SU-DHL-6 (cell line): ENCODE results near the gene TCP11L2.

Source experiments
- H2AFZ ChIP-seq: fragments of 200-600 bp; sonication (generic); 2 replicates; pipeline ENCODE4 v1.6.1; 2014; ENCODE audit warnings: low read depth, mild to moderate bottlenecking, moderate library complexity, mixed read lengths, antibody characterized with exemption, low read length; ENCODE audit not compliant: severe bottlenecking
- H3F3A ChIP-seq: fragments of 200-600 bp; shearing (Covaris generic); 2 replicates; pipeline ENCODE4 v1.6.0; 2016; ENCODE audit warnings: antibody characterized with exemption, mild to moderate bottlenecking; ENCODE audit not compliant: insufficient read depth
- H3K27ac ChIP-seq: fragments of 200-600 bp; sonication (generic); 2 replicates; pipeline ENCODE4 v1.5.1; 2016; ENCODE audit warnings: low read depth, mild to moderate bottlenecking, low read length, moderate library complexity, mixed read lengths
- H3K27me3 ChIP-seq: fragments of 200-600 bp; sonication (generic), shearing (Covaris generic); 2 replicates; pipeline ENCODE4 v1.6.0; 2014; ENCODE audit warnings: mild to moderate bottlenecking, low read length
- H3K36me3 ChIP-seq: fragments of 200-600 bp; sonication (generic); 2 replicates; pipeline ENCODE4 v1.6.1; 2014; ENCODE audit warnings: mild to moderate bottlenecking, low read length, mixed read lengths
- H3K4me2 ChIP-seq: fragments of 300-600, 200-600 bp; shearing (Covaris generic), sonication (generic); 2 replicates; pipeline ENCODE4 v1.6.0; 2014; ENCODE audit warnings: low read length, low read depth, mild to moderate bottlenecking; ENCODE audit not compliant: poor library complexity, severe bottlenecking
- H3K4me3 ChIP-seq: fragments of 200-600 bp; sonication (generic); 2 replicates; pipeline ENCODE4 v1.5.1; 2014; ENCODE audit warnings: antibody characterized with exemption, low read length, mild to moderate bottlenecking, mixed read lengths; ENCODE audit not compliant: insufficient read depth, poor library complexity, severe bottlenecking
- H3K79me2 ChIP-seq: fragments of 200-600 bp; sonication (generic); 2 replicates; pipeline ENCODE4 v1.6.1; 2014; ENCODE audit warnings: mild to moderate bottlenecking, low read length, moderate library complexity; ENCODE audit not compliant: insufficient read depth
- H3K9ac ChIP-seq: fragments of 200-600 bp; sonication (generic); 2 replicates; pipeline ENCODE4 v1.7.0; 2014; ENCODE audit warnings: mild to moderate bottlenecking, low read length
- H3K9me2 ChIP-seq: fragments of 200-600 bp; sonication (generic); replicated peaks from 2 replicates; pipeline ENCODE4 v1.6.1; 2014; ENCODE audit warnings: low read length; ENCODE audit not compliant: insufficient read depth
- H3K9me3 ChIP-seq: fragments of 200-600 bp; sonication (generic); 2 replicates; pipeline ENCODE4 v1.6.1; 2014; ENCODE audit warnings: low read length, mixed read lengths; ENCODE audit not compliant: insufficient read depth
- H4K20me1 ChIP-seq: fragments of 200-600 bp; sonication (generic); 2 replicates; pipeline ENCODE4 v1.6.1; 2014; ENCODE audit warnings: low read depth, mild to moderate bottlenecking, antibody characterized with exemption, low read length, moderate library complexity, mixed read lengths
- EZH2phosphoT487 ChIP-seq: fragments of 200-600 bp; sonication (generic), shearing (Covaris generic); conservative IDR thresholded peaks from 2 replicates; pipeline ENCODE4 v1.6.1; 2018; ENCODE audit warnings: mild to moderate bottlenecking, antibody characterized with exemption, low read length, moderate library complexity, mixed read lengths
- TF ChIP-seq, protein P1 (sequence below): fragments of 200-600 bp; sonication (generic); IDR thresholded peaks from one replicate; pipeline ENCODE4 v1.5.1; 2017; ENCODE audit warnings: antibody characterized with exemption, mild to moderate bottlenecking, low read length, moderate library complexity; ENCODE audit not compliant: insufficient read depth, poor library complexity, severe bottlenecking

TCP11L2 gene

DNA sequence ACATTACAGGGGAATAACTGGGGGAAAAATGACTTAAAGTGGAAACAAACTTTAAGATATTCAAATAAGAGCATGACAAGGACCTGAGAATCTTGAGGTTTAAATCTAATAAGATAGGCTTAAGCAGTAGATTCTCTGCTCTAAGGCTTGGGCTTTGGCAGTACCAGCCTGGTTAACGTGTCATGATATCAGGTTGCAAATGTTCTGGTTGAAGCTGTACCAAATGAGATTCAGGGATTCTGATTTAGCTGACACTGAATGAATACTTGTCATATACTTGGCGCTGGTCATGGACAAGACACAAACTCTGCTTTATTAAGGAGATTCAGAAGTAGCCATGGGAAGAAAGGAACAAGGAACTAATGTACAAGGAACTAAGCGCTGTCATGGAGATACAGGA, 6.1 kb downstream of the TCP11L2 start:
- no peaks in the 10 kb centered on the region for H3K79me2 ChIP-seq
- H2AFZ ChIP-seq: no peak overlapping the region
- H3K4me3 ChIP-seq: no peak overlapping the region
- no peaks in the 10 kb centered on the region for H4K20me1 ChIP-seq
- no peaks in the 10 kb centered on the region for H3K27me3 ChIP-seq
- no peak overlapping the region for H3K27ac ChIP-seq
- TF ChIP-seq, protein P1, sequence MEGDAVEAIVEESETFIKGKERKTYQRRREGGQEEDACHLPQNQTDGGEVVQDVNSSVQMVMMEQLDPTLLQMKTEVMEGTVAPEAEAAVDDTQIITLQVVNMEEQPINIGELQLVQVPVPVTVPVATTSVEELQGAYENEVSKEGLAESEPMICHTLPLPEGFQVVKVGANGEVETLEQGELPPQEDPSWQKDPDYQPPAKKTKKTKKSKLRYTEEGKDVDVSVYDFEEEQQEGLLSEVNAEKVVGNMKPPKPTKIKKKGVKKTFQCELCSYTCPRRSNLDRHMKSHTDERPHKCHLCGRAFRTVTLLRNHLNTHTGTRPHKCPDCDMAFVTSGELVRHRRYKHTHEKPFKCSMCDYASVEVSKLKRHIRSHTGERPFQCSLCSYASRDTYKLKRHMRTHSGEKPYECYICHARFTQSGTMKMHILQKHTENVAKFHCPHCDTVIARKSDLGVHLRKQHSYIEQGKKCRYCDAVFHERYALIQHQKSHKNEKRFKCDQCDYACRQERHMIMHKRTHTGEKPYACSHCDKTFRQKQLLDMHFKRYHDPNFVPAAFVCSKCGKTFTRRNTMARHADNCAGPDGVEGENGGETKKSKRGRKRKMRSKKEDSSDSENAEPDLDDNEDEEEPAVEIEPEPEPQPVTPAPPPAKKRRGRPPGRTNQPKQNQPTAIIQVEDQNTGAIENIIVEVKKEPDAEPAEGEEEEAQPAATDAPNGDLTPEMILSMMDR: no peak
- no peak for TF ChIP-seq EZH2phosphoT487
- no peaks in the 10 kb centered on the region for H3K9me2 ChIP-seq
- H3K36me3 ChIP-seq: no peaks in the 10 kb centered on the region
- no peak overlapping the region for H3K9ac ChIP-seq
- H3F3A ChIP-seq: no peaks in the 10 kb centered on the region
- no peaks in the 10 kb centered on the region for H3K9me3 ChIP-seq
- H3K4me2 ChIP-seq: no peak overlapping the region

DNA sequence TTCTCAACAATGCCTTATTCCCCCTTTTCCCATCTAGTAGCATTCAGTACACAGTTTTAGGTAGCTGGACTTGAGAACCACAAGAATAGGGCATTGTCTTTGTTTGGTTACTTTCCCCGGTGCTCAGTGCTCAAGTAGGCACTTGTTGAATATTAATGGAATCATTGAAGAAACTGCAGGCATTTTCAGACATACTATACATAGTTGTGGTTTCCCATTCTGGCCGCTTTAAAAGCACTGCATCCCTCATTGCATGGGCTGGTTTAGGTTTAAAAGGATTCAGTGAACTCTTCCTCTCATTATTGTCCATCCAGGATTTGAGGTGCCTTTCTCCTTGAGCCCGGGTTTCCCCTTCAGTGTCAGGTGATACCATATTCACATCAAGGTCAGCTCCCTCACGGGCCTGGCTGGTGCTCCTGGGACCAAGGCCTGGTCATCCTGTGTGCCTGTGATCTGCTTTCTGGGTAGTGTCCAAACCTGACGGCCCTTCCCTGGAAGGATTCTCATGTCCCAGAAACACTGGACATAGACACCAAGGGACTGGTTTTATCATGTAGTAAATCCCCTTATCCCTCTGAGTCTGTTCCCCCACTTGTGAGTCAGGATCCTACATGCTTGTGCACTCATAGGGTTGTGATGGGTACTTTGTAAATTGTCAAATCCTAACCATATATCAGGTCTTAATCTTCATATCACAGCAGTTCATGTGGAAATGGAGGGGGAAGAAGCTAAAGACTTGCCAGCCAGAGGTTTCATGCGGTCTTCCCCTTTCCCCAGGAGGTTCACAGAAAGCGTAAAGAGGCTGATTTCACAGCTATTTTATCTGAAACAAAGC, 7.4 kb downstream of the TCP11L2 start:
- H3K9me2 ChIP-seq: no peaks in the 10 kb centered on the region
- no peak for TF ChIP-seq EZH2phosphoT487
- TF ChIP-seq, protein P1: no peak
- no peaks in the 10 kb centered on the region for H4K20me1 ChIP-seq
- H3K4me3 ChIP-seq: no peak overlapping the region
- no peaks in the 10 kb centered on the region for H3K79me2 ChIP-seq
- no peaks in the 10 kb centered on the region for H3K9me3 ChIP-seq
- no peak overlapping the region for H3K4me2 ChIP-seq
- no peak overlapping the region for H2AFZ ChIP-seq
- no peaks in the 10 kb centered on the region for H3K36me3 ChIP-seq
- H3F3A ChIP-seq: no peaks in the 10 kb centered on the region
- H3K27ac ChIP-seq: no peak overlapping the region
- no peaks in the 10 kb centered on the region for H3K27me3 ChIP-seq
- no peak overlapping the region for H3K9ac ChIP-seq

DNA sequence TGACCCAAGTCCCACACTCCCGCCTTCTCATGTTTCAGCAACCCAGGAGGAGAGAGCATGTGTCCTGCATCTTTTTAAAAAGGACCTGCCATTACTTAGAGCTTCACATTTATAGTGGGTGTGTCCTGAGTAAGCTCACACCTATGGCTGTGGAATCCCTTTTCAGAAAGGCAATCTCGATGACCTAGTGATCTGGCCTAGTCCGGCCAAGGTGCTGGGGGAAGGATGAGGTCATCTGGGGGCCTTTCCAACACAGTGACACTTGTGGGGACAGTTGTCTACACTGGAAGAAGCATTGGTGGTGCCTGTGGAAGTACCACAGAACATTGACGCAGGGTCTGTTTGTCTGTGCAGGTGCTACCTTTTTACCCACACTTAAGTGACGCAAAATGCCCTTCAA, 8.2 kb downstream of the TCP11L2 start:
- Histone ChIP-seq H4K20me1 (no peaks in the 10 kb centered on the region), H3K36me3 (no peaks in the 10 kb centered on the region), H3K4me2 (no peak overlapping the region), H3K79me2 (no peaks in the 10 kb centered on the region), H3F3A (no peaks in the 10 kb centered on the region), H3K9ac (no peak overlapping the region), H3K27ac (no peak overlapping the region), H3K9me2 (no peaks in the 10 kb centered on the region), H2AFZ (no peak overlapping the region), H3K4me3 (no peak overlapping the region), H3K27me3 (no peaks in the 10 kb centered on the region), H3K9me3 (no peaks in the 10 kb centered on the region)
- TF ChIP-seq, protein P1: no peak
